GM19238 (cell line): ENCODE measurements around the gene ZBED1.
"Not testable (repeated sequence)": the region's sequence is repeated elsewhere in the genome, so short reads cannot be mapped to it uniquely, and the experiment has no call there.

Experiments used
- DNase-seq: peaks from one replicate; pipeline ENCODE4 v3.0.0; 2011; ENCODE audit warnings: low spot score; ENCODE audit not compliant: insufficient read length

Gene ZBED1

GRCh38 chrX:2457289-2458133, 43.3 kb downstream of the ZBED1 start:
- DNase-seq: no peak

GRCh38 chrX:2456091-2456490, 44.7 kb downstream of the ZBED1 start:
- DNase-seq: not testable (repeated sequence)

- not testable (repeated sequence) for DNase-seq
These were observed 46.2 kb downstream of the ZBED1 start for GRCh38 chrX:2454620-2455019.

GRCh38 chrX:2452799-2453198, 48.0 kb downstream of the ZBED1 start:
- DNase-seq: no peak

- no peak for DNase-seq
These were observed 48.4 kb downstream of the ZBED1 start for GRCh38 chrX:2452317-2452784.

- DNase-seq: no peak
These were observed 49.1 kb downstream of the ZBED1 start for GRCh38 chrX:2451501-2452316.

GRCh38 chrX:2450681-2451080, 50.1 kb downstream of the ZBED1 start:
- no peak for DNase-seq

- no peak for DNase-seq
These were observed 51.5 kb downstream of the ZBED1 start for GRCh38 chrX:2449135-2449886.

GRCh38 chrX:2447484-2447883, 53.3 kb downstream of the ZBED1 start:
- DNase-seq: no peak

- no peak for DNase-seq
These were observed 54.0 kb downstream of the ZBED1 start for GRCh38 chrX:2446815-2447214.

GRCh38 chrX:2445662-2446623, 54.8 kb downstream of the ZBED1 start:
- DNase-seq: no peak

- no peak for DNase-seq
These were observed 58.1 kb downstream of the ZBED1 start for GRCh38 chrX:2442694-2443093.

GRCh38 chrX:2441466-2441865, 59.3 kb downstream of the ZBED1 start:
- no peak for DNase-seq

GRCh38 chrX:2439613-2440012, 61.2 kb downstream of the ZBED1 start:
- DNase-seq: no peak
